GM19463 (cell line): Measurements from ENCODE around the gene RALGPS1.
A peak's percentile ranks its signal among the peaks of the same experiment; 100 is the strongest.

Experiments used
- ATAC-seq: cut with Tn5 transposase; IDR thresholded peaks from one replicate; pipeline ENCODE4 v1.9.1; 2021; ENCODE audit warnings: mild to moderate bottlenecking, moderate library complexity; ENCODE audit not compliant: unreplicated experiment

RALGPS1 gene

GRCh38 chr9:127233989-127234388, 319.4 kb downstream of the RALGPS1 start:
- no peak for ATAC-seq

DNA sequence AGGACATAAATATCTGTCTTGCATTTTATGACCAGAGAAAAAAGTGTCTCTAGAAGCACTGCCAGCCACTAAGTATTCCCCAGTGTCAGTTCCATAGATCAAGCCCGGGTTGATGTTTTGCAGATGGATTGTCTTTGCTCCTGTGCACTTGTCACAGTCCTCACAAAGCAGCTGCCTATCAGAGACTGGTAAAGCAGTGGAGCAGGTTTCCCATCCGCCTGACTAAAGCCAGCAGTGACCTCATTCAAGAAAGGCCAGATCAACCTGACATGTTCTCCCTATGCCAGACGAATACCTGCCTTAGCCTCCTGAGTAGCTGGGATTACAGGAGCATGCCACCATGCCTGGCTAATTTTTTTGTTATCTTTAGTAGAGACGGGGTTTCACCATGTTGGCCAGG, 323.2 kb downstream of the RALGPS1 start:
- no peak for ATAC-seq

GRCh38 chr9:127241354-127241753, 326.8 kb downstream of the RALGPS1 start:
- no peak for ATAC-seq

- ATAC-seq, result peak; percentile 100
Measured at GRCh38 chr9:127244609-127245601, 330.3 kb downstream of the RALGPS1 start.

- ATAC-seq, result no peak
Measured at GRCh38 chr9:127245637-127246164, 331.1 kb downstream of the RALGPS1 start.

GRCh38 chr9:127248241-127248640, 333.7 kb downstream of the RALGPS1 start:
- ATAC-seq, result no peak

- no peak for ATAC-seq
Measured at GRCh38 chr9:127249877-127250276, 335.3 kb downstream of the RALGPS1 start.

- ATAC-seq, result no peak
Measured at GRCh38 chr9:127250896-127251391, 336.4 kb downstream of the RALGPS1 start.

GRCh38 chr9:127252410-127253318, 338.1 kb downstream of the RALGPS1 start:
- no peak for ATAC-seq

DNA sequence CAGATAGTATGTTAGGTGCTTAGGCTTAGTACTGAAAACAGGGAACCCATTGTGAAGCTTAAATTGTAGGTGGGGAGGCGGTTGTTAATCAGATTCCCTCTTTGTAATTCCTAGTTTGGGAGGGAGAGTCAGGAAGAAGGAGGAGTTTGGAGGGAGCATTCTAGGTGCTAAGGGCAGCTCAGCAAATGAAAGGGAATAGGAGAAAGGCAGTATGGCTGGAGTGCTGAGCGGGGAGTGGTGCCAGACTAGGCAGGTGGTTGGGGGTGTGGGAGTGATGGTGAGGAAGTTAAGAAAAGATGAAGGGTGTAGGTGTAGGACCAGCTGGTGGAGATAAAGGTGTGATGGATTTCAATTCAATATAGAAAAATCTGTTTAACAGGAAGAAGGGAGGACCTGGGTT, 338.9 kb downstream of the RALGPS1 start:
- no peak for ATAC-seq

GRCh38 chr9:127255692-127256091, 341.1 kb downstream of the RALGPS1 start:
- no peak for ATAC-seq

DNA sequence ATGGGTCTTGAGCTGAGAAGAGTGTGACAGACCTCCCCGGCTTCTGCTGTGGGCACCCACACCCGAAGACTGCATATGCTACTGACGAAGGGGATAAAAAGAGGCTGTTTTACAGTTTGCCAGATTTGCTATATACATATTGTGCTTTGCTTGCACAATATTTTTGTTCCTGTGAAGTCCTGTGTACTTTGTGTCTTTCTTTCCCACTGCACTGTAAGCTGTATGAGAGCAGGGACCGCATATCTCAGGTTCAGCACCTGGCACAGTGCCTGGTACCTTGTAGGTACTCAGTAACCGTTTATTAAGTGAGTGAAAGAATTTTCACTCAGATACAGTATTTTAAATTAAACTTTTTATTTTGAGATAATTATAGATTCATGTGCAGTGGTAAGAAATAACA, 341.7 kb downstream of the RALGPS1 start:
- no peak for ATAC-seq

- ATAC-seq, result no peak
Measured at GRCh38 chr9:127258606-127259471, 344.3 kb downstream of the RALGPS1 start.

GRCh38 chr9:127262602-127263001, 348.0 kb downstream of the RALGPS1 start:
- ATAC-seq, result no peak

- no peak for ATAC-seq
Measured at GRCh38 chr9:127263237-127263636, 348.7 kb downstream of the RALGPS1 start.

- ATAC-seq, result no peak
Measured at GRCh38 chr9:127263664-127264063, 349.1 kb downstream of the RALGPS1 start.

GRCh38 chr9:127264462-127265219, 350.1 kb downstream of the RALGPS1 start, which contains the start of gene GARNL3:
Gene GARNL3 (plus strand): TSS chr9:127264774. CDS start chr9:127264878, 104 bp downstream.
- ATAC-seq, result no peak

DNA sequence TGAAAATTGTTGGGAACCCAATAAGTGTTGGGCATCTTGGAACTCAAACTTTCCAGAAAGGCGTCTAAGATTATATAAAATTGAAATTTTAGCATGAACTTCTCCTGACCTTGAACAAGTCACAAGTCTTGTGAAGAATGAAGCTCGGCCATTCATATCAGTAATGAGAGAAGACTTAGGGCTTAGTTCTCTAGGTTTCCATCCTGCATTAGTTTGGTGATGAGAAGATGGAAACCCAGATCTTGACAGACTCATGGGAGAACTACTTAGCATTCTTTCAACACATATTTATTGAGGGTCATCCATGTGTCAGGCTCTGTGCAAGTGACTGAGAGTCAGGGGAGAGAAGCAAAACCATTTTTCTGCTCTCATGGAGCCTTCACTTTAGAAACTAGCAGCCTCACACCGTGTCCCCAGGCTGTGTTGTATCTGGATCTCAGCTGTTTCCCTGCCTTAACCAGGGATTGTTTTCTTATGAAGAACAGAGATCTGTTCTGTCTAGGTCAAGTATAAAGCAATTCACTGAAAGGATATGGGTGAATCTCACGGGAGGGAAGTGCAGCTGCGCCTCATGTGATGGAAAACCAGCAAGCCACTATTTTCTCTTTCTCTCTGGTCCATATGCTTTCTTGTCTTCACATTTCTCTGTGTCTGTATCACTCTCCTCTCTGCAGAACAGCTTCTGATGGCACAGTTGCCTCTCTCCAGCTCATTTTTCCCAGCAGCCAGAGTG, 353.4 kb downstream of the RALGPS1 start:
- no peak for ATAC-seq

GRCh38 chr9:127269449-127269848, 354.9 kb downstream of the RALGPS1 start:
- no peak for ATAC-seq
